HG03159 (cell line): ENCODE results near the gene SYNPR.
"Not testable (repeated sequence)": the region's sequence is repeated elsewhere in the genome, so short reads cannot be mapped to it uniquely, and the experiment has no call there.

ENCODE experiments used
- ATAC-seq: cut with Tn5 transposase; IDR thresholded peaks from one replicate; pipeline ENCODE4 v1.9.1; 2021; ENCODE audit warnings: mild to moderate bottlenecking, moderate library complexity; ENCODE audit not compliant: unreplicated experiment

SYNPR gene

DNA sequence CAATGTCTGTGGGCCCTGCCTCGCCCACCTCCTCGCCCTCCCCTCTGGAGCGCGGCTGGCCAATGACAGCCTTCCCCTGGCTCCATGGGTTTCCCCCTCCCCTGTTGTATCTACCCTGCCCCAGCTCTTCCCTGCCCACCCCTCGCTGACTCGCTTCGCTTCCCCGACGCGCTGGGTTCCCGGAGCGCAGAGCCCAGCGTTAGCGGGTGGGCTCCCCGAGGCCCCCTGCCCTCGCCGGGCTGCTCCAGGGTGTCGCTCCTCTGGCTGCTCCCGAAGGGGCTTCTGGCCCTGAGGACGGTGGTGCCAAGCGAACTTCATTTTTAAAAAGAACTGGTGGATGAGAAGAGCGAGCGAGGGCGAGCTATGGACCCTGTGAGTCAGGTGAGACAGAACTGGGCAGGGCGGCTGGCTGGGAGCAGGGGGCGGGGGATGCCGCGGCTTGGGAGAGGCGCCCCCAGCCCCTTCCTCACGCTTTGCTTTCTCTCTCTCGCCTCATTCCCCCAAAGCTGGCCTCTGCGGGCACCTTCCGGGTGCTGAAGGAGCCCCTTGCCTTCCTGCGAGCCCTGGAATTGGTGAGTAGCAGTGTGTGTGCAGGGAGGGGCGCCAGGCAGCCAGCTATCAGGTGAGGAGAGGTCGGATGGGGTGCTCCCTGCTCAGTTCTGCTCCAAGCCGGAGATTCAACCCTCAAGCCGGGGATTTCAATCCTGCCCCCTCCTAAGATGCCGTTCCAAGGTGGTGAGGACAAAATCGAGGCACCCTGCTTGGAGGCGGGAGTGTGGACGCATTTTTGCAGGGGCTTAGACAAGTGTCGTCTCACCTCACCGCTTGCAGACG lies at the start of gene SYNPR:
TSS of gene SYNPR (plus strand) at position 138 of the 834 bp plus-strand sequence.
- ATAC-seq = no peak

DNA sequence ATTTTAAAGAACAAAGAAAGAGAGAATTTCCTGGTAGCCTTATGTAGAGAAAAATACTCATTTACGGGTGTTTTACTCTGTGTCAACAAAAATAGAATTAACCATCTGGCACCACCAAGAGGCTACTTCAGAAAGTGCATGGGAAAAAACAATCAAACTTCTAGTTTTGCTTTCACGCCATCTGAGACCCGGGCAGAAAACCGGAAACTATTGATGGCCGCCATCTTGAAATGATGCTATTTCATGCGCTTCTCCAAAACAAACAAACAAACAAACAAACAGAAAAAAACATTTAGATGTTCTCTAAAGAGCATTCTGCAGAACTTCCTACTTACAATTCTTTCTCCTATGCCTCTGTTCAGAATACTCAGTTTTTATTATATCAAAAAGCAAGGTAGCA lies 49.4 kb upstream of the SYNPR start:
- peak; percentile 83 for ATAC-seq

DNA sequence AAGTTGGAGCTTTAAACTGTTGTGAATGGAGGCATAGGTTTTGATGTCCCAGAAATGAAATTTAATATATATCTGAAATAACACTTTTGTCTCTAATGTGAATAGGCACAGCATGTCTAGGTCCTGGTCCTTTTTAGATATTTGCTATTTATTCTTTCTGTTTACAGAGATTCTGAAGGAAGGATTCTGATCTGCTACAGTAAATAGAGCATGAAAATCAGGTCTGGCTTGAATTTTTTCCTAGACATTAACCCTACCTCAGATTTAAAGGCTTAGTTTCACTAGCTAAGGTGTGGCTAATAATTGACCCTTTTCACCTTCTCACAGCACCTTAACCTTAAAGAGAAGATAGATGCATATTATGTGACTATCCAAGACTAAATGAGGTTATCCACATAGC lies 48.0 kb upstream of the SYNPR start:
- ATAC-seq = no peak

DNA sequence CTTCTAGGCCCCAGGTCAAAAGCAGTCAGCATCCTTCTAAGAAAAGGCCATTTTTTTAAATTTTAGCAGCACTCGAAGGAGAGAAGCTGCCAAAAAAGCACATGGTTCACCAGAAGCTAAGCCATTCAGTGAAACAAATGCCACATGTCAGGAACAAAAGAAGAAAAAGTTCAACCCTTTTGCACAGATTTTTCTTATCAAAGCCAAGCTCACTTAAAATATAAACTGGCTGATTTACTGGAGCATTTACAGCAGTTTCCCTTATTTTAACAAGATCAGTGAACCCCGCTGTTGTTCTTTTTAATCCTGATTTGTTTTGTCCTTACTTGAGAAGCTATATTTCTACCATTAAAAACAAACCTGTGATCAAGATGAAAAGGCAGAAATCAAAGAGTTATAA lies 46.5 kb upstream of the SYNPR start:
- ATAC-seq = no peak

DNA sequence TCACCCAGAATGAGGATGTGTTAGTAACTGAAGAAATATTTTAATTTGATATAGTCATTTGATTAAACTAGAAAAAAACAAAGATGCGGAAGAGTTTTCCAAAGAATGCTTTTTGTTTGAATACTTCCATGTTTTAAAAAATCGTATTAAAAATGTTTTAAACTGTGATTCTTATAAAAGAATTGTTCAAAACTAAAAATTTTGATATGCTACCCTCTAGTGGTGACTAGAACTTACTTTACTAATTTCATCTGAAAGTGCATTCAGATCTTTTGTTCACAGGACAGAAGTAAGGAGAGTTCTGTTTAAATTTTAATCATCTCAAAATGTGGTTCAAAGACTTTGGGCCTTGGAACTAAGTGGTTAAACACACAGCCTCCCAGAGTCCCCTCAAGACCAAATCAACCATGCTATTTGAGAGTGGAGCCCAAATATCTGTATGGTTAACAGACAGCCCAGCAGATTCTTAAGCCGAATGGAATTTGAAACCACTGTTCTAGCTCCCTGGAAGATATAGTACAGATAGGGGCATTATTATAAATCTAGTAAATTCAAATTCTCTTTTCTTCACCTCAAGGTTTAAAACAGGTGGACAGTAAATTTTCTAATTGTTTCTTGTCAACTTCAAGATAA lies 45.2 kb upstream of the SYNPR start:
- no peak for ATAC-seq

DNA sequence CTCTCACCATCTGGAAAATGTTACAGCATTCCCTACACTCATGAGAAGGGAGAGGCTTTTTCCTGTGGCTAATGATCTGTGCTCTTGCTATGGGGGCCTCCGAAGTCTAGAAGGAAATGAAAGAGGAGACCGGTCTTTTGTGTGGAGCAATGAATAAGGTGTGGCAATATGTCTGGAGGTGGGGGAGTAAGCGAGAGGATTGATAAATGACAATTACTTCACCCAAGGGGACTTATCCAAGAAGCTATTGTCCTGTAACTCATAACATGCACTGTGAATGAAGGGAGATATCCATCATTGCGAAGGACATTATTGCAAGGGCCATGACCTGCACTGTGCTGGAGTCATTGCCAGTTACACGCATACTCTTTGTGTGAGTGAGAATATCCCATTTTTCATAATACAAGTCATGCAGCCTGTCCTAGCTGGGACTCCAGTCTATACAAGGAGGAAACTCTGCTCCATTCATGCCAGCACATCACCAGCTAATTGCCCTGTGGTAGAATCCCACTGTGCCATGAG lies 37.7 kb upstream of the SYNPR start:
- ATAC-seq = no peak

DNA sequence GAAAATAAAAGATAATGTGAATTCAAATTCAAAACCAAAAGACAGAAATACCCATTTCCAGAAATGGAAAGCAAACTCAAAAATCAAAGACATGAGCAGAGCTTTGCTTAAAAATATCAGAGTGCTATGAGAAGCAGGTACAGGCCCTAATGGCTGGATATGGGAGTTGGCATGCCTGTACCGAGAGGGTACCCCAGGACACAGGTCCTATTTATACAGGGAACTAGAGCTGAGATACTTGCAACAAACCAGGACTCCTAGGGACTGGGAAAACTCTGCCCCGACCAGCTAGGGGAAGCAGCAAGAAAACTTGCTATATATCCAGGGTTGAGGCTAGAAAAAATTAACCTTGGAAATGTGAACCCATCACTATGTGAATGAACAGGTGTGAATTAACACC lies 36.0 kb upstream of the SYNPR start:
- ATAC-seq = no peak

DNA sequence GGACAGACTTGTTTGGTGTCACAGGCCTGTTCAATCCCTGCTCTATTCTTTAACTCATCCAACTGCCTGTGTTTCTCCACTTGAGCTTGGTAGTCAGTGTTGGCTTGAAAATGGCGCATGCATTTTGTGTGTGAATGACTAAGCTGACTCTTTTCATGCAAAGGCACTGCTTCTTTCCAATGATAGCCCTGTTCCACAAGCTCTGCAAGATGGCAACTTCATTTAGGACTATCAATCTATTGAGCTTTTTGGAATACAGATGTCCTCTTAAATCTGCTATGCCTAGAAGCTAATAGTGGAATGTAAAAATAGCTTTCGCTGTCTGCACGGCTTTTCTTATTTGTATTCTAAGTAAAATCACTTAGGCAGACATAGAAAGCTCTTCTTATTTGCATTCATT lies 33.6 kb upstream of the SYNPR start:
- no peak for ATAC-seq

DNA sequence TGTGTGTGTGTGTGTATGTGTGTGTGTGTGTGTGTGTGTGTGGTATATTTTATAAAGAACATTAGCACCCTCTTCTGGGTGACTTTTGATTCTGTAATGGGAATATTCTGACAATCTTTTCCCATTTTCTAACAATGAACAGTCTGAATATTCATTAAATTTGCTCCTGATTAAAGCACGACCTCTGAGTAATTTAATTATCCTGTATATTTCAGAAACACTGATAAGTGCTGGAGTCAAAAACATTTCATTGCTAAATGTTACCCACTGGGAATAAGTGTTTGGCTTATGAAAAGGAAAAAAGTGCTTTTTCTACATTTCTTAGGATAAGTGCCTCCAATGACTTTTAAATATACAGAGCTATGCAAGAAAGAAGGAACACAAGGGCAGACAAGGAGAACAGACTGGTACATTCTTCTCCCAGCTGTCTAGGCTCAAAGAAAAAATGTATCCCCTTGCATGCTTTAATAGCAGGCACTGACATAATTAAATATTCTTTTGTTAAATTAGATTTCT lies 32.3 kb upstream of the SYNPR start:
- no peak for ATAC-seq

DNA sequence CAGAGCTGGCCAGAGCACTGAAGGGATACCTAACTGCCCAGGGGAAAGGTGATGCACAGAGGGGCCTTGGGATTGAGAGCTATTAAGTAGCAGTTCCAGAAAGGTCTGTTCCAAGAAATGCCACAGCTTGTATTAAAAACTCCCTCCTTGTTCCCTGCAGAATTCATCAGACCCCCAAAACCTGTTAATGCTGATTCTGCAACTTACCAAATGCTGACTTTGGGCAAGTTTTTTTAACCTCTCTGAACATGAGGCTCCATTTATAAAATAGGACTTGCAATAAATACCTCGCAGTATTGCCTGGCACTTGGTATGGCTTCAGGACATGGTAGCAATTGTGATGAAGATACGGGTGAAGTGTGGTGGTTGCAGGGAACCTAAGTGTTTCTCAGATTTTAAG lies 30.1 kb upstream of the SYNPR start:
- ATAC-seq = no peak

DNA sequence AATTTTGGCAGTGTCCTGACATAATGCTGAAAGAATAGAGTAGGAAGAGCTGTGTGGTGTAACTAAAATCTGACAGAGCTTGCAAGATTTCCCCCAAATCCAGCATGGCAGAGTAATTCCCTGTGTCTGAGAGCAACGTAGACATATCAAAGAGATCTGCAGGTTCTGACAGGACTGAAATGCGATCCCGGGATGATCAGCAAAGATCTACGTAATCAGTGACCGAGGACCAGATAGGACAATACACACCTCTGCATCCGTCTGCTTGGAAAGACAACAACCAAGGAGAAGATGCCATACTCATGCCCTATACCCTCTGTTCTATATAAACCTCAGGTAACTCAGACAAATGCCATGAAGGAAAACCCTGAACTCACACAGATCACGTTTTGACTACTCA lies 26.6 kb upstream of the SYNPR start:
- ATAC-seq = no peak

DNA sequence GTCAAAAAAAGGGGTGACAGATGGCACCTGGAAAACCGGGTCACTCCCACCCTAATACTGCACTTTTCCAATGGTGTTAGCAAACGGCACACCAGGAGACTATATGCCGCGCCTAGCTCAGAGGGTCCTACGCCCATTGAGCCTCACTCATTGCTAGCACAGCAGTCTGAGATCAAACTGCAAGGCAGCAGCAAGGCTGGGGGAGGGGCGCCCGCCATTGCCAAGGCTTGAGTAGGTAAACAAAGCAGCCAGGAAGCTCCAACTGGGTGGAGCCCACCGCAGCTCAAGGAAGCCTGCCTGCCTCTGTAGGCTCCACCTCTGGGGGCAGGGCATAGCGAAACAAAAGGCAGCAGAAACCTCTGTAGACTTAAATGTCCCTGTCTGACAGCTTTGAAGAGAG lies 22.3 kb upstream of the SYNPR start:
- not testable (repeated sequence) for ATAC-seq

DNA sequence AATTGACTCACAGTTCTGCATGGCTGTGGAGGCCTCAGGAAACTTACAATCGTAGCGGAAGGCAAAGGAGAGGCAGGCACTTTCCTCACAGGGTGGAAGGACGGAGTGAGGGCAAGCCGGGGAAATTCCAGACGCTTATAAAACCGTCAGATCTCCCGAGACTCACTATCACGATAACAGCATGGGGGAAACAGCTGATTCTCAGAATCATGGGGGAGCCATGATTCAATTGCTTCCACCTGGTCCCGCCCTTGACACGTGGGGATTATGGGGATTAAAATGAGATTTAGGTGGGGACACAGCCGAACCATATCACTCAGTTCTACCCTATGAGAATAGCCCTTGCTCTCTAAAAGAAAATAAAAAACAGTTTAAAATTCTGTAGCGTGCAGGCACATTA lies 13.4 kb upstream of the SYNPR start:
- ATAC-seq = no peak

DNA sequence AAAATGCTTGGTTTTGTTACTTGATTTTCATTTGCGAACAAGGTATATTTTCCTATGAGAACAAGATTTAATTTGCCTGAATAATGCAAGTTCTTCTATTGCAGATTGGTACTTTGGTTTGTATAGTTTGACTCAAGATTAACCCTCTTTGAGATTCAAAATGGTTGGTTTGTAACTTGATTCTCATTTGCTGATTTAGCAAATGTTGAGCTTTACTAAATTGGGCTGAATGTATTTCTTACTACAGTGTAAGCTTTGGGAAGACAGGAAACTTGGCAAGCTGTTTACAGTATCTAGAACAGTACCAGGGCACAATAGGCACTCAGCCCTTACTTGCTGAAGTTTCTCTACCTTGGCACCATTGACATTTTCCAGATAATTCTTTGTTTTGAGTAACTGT lies 3.7 kb upstream of the SYNPR start:
- no peak for ATAC-seq

DNA sequence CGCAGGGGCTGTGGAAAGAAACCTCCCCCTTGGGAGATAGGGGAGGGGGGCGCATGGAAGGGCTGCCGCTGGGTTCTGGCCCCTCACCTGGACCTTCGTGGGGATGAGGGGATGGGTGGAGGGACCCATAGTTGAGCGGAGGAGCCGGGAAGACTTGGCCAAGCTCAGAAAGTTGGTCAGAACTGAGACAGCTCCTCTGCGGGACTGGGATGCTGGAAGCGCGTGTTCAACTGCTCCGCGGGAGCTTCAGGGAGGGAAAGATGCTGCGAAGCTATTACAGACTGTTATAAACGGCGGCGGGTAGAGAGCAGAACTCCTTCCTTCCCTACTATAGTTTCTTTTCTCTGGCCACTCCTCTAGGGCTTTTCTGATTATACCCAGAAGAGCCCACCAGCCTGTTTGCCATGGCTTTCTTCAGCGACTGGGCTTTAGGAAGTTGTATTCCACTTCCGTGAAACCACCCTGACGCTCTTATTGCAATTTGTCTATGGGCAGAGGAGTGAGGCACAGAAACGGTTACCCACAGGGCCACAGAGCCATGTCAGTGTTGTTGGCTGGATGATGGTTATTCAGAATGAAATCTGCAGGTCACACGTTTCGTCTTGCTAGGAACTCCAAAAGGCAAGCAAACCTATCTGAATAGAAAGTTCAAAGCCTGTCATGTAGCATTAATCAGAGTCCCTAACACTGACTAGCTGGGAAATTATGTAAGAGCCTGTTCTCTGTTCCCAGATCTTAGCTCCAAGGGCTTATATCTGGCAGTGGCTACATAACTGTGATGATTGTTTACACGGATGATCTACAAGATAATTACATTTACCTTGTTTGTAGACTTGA lies 1.1 kb downstream of the SYNPR start:
- no peak for ATAC-seq

DNA sequence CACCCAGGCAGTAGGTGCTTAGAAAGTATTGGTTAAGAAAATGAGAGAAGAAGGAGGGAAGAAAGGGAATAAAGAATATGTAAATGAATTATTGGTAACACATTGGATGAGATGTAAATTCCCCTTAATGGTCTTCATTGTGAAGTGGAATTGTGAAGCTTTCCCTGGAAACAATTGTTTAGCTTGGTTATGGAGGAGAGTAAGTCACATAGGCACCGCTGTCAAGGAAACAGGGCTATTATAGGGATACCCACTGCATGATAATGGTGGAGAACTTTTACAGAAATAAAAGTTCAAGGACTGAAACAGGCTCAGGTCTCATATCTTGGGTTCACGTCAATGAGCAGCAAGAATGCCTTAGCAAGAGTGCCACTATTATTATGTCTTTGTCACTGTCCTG lies 9.5 kb downstream of the SYNPR start:
- ATAC-seq = no peak

DNA sequence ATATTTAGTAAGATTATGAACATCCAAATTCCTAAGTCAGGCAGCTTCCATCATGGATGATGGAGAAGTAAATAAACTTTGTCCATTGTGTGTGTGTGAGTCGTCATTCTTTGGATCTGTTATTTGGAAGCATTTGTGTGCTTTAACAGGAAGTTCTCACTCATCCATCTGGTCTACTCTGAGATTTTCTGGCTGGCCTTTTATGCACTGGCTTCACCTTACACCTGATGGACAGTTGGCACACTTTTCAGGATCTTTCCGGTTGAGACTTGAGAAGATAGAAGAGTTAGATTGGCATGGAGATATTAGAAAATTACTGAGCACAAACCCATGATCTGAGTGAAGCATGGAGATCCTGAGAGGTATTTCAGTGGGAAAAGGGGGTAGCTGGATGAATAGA lies 12.6 kb downstream of the SYNPR start:
- ATAC-seq = no peak

DNA sequence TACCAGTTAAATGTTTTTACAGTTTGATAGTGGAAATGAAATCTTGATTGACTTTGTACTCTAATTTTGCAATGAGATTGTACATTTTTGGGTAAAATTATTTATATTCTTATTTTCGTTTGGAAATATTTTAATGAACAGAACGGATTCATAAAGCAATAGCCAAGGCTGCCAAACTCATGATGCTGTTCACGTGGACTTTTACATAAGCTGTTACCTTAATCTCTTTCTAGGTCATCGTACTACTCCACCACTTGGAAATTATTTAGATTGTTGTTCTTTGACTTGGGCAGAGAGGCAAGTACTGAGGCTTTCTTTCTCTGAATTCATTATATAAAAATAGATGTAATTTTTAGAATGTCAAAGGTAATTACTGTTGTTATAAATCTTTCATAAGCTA lies 16.2 kb downstream of the SYNPR start:
- ATAC-seq = no peak

DNA sequence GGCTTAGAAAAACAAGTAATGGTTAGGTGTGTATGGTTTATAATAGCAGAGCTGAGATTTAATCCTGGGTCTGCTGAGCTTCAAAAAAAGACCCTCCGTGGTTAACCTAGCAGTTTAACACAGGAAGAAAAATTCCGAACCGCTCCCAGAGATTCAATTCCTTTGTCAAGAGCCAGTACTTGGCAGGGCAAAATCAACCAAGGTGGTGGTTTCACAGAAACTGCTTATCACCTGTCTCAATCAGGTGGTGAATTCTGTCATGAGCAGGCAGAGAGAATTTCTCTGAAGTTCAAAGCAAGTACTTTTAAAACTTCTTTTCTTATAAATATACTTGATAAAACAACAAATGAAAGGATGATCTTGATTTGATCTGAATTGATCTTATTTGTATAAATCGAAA lies 17.2 kb downstream of the SYNPR start:
- no peak for ATAC-seq

DNA sequence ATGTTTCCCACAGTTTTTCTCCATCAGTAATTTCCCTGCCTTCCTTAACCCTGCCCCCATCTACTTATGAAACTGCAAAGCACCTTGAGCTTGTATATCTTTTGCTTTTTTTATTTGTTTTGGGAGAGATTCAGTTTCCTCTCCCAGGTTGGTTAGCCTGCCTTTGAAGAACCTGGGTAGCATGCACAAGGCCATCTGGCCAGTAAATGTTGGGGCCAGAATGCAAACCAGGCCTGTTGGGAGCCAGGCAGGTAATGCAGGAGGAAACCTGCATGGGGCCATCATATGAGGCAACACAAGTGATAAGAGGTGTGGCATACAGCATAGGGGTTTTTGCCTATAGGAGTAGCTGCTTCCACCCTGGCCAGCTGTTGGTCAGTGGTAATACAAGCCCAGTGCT lies 17.7 kb downstream of the SYNPR start:
- ATAC-seq = no peak

DNA sequence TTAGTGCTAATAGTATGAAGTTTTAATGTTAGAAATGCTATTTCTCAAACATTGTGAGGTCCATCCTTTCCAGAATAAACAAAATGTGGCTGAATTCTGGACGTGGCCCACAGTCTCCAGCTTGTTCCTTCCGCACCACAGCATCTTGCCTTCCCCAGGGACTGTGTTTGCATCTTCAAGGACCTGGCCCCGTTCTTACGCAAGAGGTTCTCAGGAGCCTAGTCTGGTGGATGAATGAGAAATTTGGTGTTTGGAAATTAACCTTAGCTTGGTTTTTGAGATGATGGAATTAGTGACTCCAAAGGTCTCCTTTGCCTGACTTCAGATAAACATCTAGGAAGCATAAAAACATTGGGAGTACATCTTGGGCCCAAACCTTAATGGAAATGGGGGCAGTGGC lies 18.1 kb downstream of the SYNPR start:
- ATAC-seq = no peak
